HepG2 (cell line): ENCODE data around the gene PLEKHA8. TPM values are rescaled to one million over a fixed set of nuclear protein-coding genes. Genes with fewer than 3 reads are reported as not detected.

Experiments
- ATAC-seq: fragments of 200-7000 bp; cut with Tn5 transposase; 3 replicates; pipeline ENCODE4 v1.9.1; 2020; ENCODE audit warnings: mild to moderate bottlenecking, moderate library complexity
- BruUV-seq: library from RNA; stranded (reverse); fragments of 400-500 nt; replicated peaks from 2 replicates; lab custom pipeline; 2021; lab: Mats Ljungman, UMichigan
- CTCF ChIA-PET: fragments of 300-600 bp; formaldehyde crosslinking; extraction: SDS; loops from one replicate; lab custom pipeline; 2021; ENCODE audit warnings: low total read pairs, inconsistent platforms, low intra/inter-chr PET ratio; lab: Yijun Ruan, JAX
- POLR2A ChIA-PET: fragments of 350-600 bp; sonication (Branson Sonifier 250); formaldehyde crosslinking; loops from one replicate; lab custom pipeline; 2020; ENCODE audit warnings: antibody characterized with exemption, inconsistent platforms; lab: Yijun Ruan, JAX
- DNase-seq: peaks from one replicate; pipeline ENCODE4 v3.0.0-alpha.2; 2015; ENCODE audit warnings: low spot score
- FAIRE-seq: peaks from 3 replicates; lab custom pipeline; 2011; peaks lifted over from hg19 to GRCh38; lab: Jason Lieb, UNC
- H2AFZ ChIP-seq: one replicate; pipeline ENCODE4 v1.6.1; 2011; ENCODE audit warnings: low read length, inconsistent platforms
- H3K27ac ChIP-seq: fragments of 300-600 bp; 3 replicates; pipeline ENCODE4 v1.8.0; 2011; ENCODE audit warnings: mixed run types, mild to moderate bottlenecking, mixed read lengths, low read length, inconsistent platforms; ENCODE audit not compliant: insufficient read depth; ENCODE audit errors: extremely low read length
- H3K27me3 ChIP-seq, 2 experiments: fragments of 200-600 bp in 1 of 2; 2 replicates in 1 of 2; 3 replicates in 1 of 2; pipeline versions ENCODE4 v1.6.0 to v1.8.0; 2011; ENCODE audit warnings: low read length in 2 of 2, mild to moderate bottlenecking in 2 of 2, moderate library complexity in 2 of 2, inconsistent platforms in 1 of 2; ENCODE audit not compliant: insufficient read depth in 2 of 2, control insufficient read depth in 1 of 2
- H3K36me3 ChIP-seq, 2 experiments: fragments of 200-600 bp in 1 of 2; replicated peaks in 1 of 2; 2 replicates in 1 of 2; 3 replicates in 1 of 2; pipeline versions ENCODE4 v1.5.1 to v1.8.0; 2011; ENCODE audit warnings: low read length in 2 of 2, inconsistent platforms in 1 of 2; ENCODE audit not compliant: insufficient read depth in 2 of 2, control insufficient read depth in 1 of 2
- H3K4me1 ChIP-seq: 2 replicates; pipeline ENCODE4 v1.5.1; 2012; ENCODE audit warnings: low read length, inconsistent platforms; ENCODE audit not compliant: insufficient read depth
- H3K4me2 ChIP-seq: 2 replicates; pipeline ENCODE4 v1.6.0; 2011; ENCODE audit warnings: low read depth, low read length, inconsistent platforms
- H3K4me3 ChIP-seq, 3 experiments: fragments of 200-600 bp in 1 of 3; sonication (generic), shearing (Covaris generic) in 1 of 3; replicated peaks in 1 of 3; 2 replicates each; pipeline ENCODE4 v1.5.1; 2011 to 2016; ENCODE audit warnings: low read length in 3 of 3, inconsistent platforms in 2 of 3, low read depth in 2 of 3, mild to moderate bottlenecking in 2 of 3, control low read depth in 1 of 3, mixed read lengths in 1 of 3; ENCODE audit not compliant: insufficient read depth in 1 of 3
- H3K79me2 ChIP-seq: one replicate; pipeline ENCODE4 v1.6.1; 2011; ENCODE audit warnings: low read length, inconsistent platforms; ENCODE audit not compliant: insufficient read depth
- H3K9ac ChIP-seq: 2 replicates; pipeline ENCODE4 v1.6.0; 2011; ENCODE audit warnings: mild to moderate bottlenecking, low read depth, low read length, inconsistent platforms; ENCODE audit not compliant: insufficient read depth
- H3K9me3 ChIP-seq: 2 replicates; pipeline ENCODE4 v1.5.1; 2012; ENCODE audit warnings: mild to moderate bottlenecking, low read length
- H4K20me1 ChIP-seq: 2 replicates; pipeline ENCODE4 v1.6.0; 2011; ENCODE audit warnings: inconsistent platforms, mild to moderate bottlenecking, low read length, moderate library complexity; ENCODE audit not compliant: insufficient read depth
- ASH2L ChIP-seq: fragments of 300-600, 200-600 bp; sonication (generic); IDR thresholded peaks from 2 replicates; pipeline ENCODE4 v1.7.0; 2017; ENCODE audit warnings: low read depth, mild to moderate bottlenecking, moderate library complexity, mixed read lengths, low read length; ENCODE audit not compliant: insufficient read length
- CAMTA2 ChIP-seq: sonication (generic); formaldehyde crosslinking; IDR thresholded peaks from 2 replicates; pipeline ENCODE4 v1.4.0; 2020; ENCODE audit warnings: mild to moderate bottlenecking, missing genetic modification reagents, borderline replicate concordance
- ERF ChIP-seq: IDR thresholded peaks from 2 replicates; pipeline ENCODE4 v1.6.1; 2018; ENCODE audit warnings: missing biosample characterization, missing genetic modification reagents
- FOXK1 ChIP-seq: sonication (generic); formaldehyde crosslinking; IDR thresholded peaks from 2 replicates; pipeline ENCODE4 v1.4.0; 2020; ENCODE audit warnings: low read depth, missing genetic modification reagents, borderline replicate concordance
- KDM5A ChIP-seq: fragments of 200-600 bp; sonication (generic); IDR thresholded peaks from 2 replicates; pipeline ENCODE4 v1.7.0; 2018; ENCODE audit warnings: antibody characterized with exemption, mild to moderate bottlenecking, low read length, borderline replicate concordance
- RARG ChIP-seq: sonication (generic); formaldehyde crosslinking; IDR thresholded peaks from 2 replicates; pipeline ENCODE4 v1.4.0; 2020; ENCODE audit warnings: low read depth, mild to moderate bottlenecking, missing genetic modification reagents
- RNF219 ChIP-seq: sonication (generic); formaldehyde crosslinking; IDR thresholded peaks from 2 replicates; pipeline ENCODE4 v1.5.0; 2020; ENCODE audit warnings: mild to moderate bottlenecking, missing genetic modification reagents
- ZBTB26 ChIP-seq: IDR thresholded peaks from 2 replicates; pipeline ENCODE4 v1.6.1; 2016; ENCODE audit warnings: missing compliant biosample characterization, missing genetic modification reagents, borderline replicate concordance
- ZNF180 ChIP-seq: sonication (generic); formaldehyde crosslinking; IDR thresholded peaks from 2 replicates; pipeline ENCODE4 v1.4.0; 2020; ENCODE audit warnings: low read depth, missing genetic modification reagents, borderline replicate concordance
- ZNF766 ChIP-seq: sonication (generic); formaldehyde crosslinking; IDR thresholded peaks from 2 replicates; pipeline ENCODE4 v1.5.0; 2020; ENCODE audit warnings: missing genetic modification reagents, borderline replicate concordance
- WGBS: methylation state at CpG from one replicate; pipeline ENCODE4 v1.1.6; 2017; ENCODE audit warnings: low lambda C conversion rate; 5-methylcytosine and 5-hydroxymethylcytosine counted together
- in situ Hi-C: cut with HindIII; loops from 2 replicates; pipeline ENCODE4 v1.10.0; 2017; ENCODE audit warnings: low pct_unique_long_range_greater_than_20kb; ENCODE audit not compliant: extremely low pct_ligation_motif_present
- intact Hi-C: fragments of 100-400 bp; cut with micrococcal nuclease; formaldehyde crosslinking; loops from one replicate; pipeline ENCODE4 v1.10.0; 2022; ENCODE audit not compliant: unreplicated experiment
- polyA plus RNA-seq, 8 experiments: library from polyadenylated mRNA; depleted of rRNA in 3 of 8; stranded (reverse) in 7 of 8; unstranded in 1 of 8; fragments of >200 nt; fragmentation: Illumina TruSeq in 4 of 8; extraction: Trizol in 4 of 8; gene quantifications; 2 replicates each; pipeline versions ENCODE4 v1.2.1 to v1.2.3, GENCODE V29; 2011 to 2016; ENCODE audit warnings: low read depth in 4 of 8, missing spikeins in 1 of 8, mixed read lengths in 1 of 8; ENCODE audit not compliant: insufficient read depth in 1 of 8
- total RNA-seq, 5 experiments: library from RNA; depleted of rRNA; stranded (reverse); fragments of >200 nt; fragmentation: Illumina TruSeq; extraction: Trizol; gene quantifications; 2 replicates each; pipeline ENCODE4 v1.2.3, GENCODE V29; 2016; ENCODE audit warnings: low read depth in 1 of 5
- TF ChIP-seq, protein P1 (sequence below): sonication (generic); formaldehyde crosslinking; IDR thresholded peaks from 2 replicates; pipeline ENCODE4 v1.5.1; 2020; ENCODE audit warnings: mild to moderate bottlenecking, missing genetic modification reagents, moderate library complexity
- TF ChIP-seq, protein P2 (sequence below): sonication (generic); formaldehyde crosslinking; conservative IDR thresholded peaks from 2 replicates; pipeline ENCODE4 v1.4.0; 2020; ENCODE audit warnings: missing genetic modification reagents

The PLEKHA8 gene
- total and polyA plus RNA-seq, 2 of the 13 experiments (the other 11 are each of a cell fraction or from before 2014, with no cell fraction given): 12.5 to 26.4 TPM

DNA sequence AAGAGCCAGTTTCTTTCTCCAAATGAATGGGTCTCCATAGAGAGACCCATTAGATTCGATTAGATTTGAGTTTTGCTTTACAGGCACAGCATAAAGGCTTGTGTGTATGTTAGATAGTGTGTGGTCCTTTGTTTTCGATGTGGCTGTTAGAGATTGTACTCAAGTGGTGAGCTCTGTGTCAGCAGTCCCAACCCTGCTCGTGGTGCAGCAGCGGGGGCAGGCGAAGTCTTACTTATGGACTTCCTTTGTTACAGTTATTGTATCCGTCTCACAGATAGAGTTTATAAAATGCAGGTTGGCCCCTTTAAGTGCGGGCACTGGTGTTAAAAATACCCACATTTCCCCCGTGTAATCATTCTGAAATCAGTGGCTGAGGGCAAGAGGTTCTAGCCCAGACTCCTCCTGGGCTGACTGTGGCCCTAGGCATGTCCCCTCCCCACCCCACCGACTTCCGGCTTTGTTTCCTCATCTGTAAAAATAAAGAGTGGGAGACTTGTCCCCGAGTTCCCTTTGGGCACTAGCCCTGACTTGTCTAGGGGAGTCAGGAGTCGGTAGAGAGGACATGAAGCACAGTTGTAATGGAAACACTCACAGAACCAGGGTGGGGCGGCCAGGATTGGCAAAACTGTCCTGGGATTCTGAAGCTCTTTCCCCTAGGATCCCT, 135.2 kb downstream of the PLEKHA8 start:
- BruUV-seq: no TSS peak
- in situ Hi-C loops (loop anchor here (5.0 to 10.0 kb wide), 2 partner anchors 121 to 249 kb away; partner anchors contain the start of gene ZNRF2), intact Hi-C loops (loop anchor here (5.0 kb wide), 1 partner anchor 64 kb away; no protein-coding TSS in a partner anchor)
- Histone ChIP-seq H3K36me3 (no peaks in the 10 kb centered on the region), H4K20me1 (no peaks in the 10 kb centered on the region), H3K27me3 (no peaks in the 10 kb centered on the region), H3K9ac (no peak overlapping the region), H3K4me2 (peak overlapping the region; percentile 34; the same call in 1 of the 2 replicates), H3K79me2 (no peaks in the 10 kb centered on the region), H3K4me1 (peaks cover 67% of the 10 kb centered on the region), H3K4me3 (peak overlapping the region in 1 of 3 experiments; percentile 5; a peak in 1 of 6 replicates), H2AFZ (no peak overlapping the region), H3K27ac (peak overlapping the region; percentile 23), H3K9me3 (no peaks in the 10 kb centered on the region)
- WGBS: 60% methylated on average over 13 of the region's 13 CpGs
- FAIRE-seq (no peak), DNase-seq (peak; percentile 10), ATAC-seq (peak; percentile 27)
- CTCF ChIA-PET: no interaction called here
- POLR2A ChIA-PET: no interaction called here
- no peak for TF ChIP-seq RARG (CRISPR knock-in tag)
- no peak for TF ChIP-seq ZBTB26 (CRISPR knock-in tag)
- no peak for TF ChIP-seq RNF219 (CRISPR knock-in tag)
- TF ChIP-seq CAMTA2 (CRISPR knock-in tag): no peak
- no peak for TF ChIP-seq ZNF766 (CRISPR knock-in tag)
- no peak for TF ChIP-seq ERF (CRISPR knock-in tag)
- TF ChIP-seq, protein P1, sequence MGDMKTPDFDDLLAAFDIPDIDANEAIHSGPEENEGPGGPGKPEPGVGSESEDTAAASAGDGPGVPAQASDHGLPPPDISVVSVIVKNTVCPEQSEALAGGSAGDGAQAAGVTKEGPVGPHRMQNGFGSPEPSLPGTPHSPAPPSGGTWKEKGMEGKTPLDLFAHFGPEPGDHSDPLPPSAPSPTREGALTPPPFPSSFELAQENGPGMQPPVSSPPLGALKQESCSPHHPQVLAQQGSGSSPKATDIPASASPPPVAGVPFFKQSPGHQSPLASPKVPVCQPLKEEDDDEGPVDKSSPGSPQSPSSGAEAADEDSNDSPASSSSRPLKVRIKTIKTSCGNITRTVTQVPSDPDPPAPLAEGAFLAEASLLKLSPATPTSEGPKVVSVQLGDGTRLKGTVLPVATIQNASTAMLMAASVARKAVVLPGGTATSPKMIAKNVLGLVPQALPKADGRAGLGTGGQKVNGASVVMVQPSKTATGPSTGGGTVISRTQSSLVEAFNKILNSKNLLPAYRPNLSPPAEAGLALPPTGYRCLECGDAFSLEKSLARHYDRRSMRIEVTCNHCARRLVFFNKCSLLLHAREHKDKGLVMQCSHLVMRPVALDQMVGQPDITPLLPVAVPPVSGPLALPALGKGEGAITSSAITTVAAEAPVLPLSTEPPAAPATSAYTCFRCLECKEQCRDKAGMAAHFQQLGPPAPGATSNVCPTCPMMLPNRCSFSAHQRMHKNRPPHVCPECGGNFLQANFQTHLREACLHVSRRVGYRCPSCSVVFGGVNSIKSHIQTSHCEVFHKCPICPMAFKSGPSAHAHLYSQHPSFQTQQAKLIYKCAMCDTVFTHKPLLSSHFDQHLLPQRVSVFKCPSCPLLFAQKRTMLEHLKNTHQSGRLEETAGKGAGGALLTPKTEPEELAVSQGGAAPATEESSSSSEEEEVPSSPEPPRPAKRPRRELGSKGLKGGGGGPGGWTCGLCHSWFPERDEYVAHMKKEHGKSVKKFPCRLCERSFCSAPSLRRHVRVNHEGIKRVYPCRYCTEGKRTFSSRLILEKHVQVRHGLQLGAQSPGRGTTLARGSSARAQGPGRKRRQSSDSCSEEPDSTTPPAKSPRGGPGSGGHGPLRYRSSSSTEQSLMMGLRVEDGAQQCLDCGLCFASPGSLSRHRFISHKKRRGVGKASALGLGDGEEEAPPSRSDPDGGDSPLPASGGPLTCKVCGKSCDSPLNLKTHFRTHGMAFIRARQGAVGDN (CRISPR knock-in tag): no peak
- no peak for TF ChIP-seq ASH2L
- TF ChIP-seq ZNF180: no peak
- no peak for TF ChIP-seq FOXK1 (CRISPR knock-in tag)
- TF ChIP-seq KDM5A: no peak
- TF ChIP-seq, protein P2, sequence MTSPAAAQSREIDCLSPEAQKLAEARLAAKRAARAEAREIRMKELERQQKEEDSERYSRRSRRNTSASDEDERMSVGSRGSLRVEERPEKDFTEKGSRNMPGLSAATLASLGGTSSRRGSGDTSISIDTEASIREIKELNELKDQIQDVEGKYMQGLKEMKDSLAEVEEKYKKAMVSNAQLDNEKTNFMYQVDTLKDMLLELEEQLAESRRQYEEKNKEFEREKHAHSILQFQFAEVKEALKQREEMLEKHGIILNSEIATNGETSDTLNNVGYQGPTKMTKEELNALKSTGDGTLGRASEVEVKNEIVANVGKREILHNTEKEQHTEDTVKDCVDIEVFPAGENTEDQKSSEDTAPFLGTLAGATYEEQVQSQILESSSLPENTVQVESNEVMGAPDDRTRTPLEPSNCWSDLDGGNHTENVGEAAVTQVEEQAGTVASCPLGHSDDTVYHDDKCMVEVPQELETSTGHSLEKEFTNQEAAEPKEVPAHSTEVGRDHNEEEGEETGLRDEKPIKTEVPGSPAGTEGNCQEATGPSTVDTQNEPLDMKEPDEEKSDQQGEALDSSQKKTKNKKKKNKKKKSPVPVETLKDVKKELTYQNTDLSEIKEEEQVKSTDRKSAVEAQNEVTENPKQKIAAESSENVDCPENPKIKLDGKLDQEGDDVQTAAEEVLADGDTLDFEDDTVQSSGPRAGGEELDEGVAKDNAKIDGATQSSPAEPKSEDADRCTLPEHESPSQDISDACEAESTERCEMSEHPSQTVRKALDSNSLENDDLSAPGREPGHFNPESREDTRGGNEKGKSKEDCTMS: no peak
